ENCODE data around the gene DEPDC5.

Gene DEPDC5

GRCh38 chr22:31898926-31899325, 145.1 kb downstream of the DEPDC5 start:
- DNase-seq = no peak

- DNase-seq = no peak
These were observed 145.8 kb downstream of the DEPDC5 start for GRCh38 chr22:31899669-31900068.

GRCh38 chr22:31901388-31902137, 147.7 kb downstream of the DEPDC5 start:
- DNase-seq = no peak

GRCh38 chr22:31904651-31905050, 150.8 kb downstream of the DEPDC5 start:
- no peak for DNase-seq

- no peak for DNase-seq
These were observed 151.5 kb downstream of the DEPDC5 start for GRCh38 chr22:31905356-31905755.

GRCh38 chr22:31906086-31906485, 152.3 kb downstream of the DEPDC5 start:
- no peak for DNase-seq

GRCh38 chr22:31906569-31906968, 152.8 kb downstream of the DEPDC5 start:
- no peak for DNase-seq

GRCh38 chr22:31909977-31910376, 156.2 kb downstream of the DEPDC5 start:
- DNase-seq = no peak

- no peak for DNase-seq
These were observed 158.0 kb downstream of the DEPDC5 start for GRCh38 chr22:31911565-31912406.

GRCh38 chr22:31912407-31912743, 158.6 kb downstream of the DEPDC5 start:
- no peak for DNase-seq

GRCh38 chr22:31915586-31915985, 161.8 kb downstream of the DEPDC5 start:
- DNase-seq = no peak

- no peak for DNase-seq
These were observed 163.6 kb downstream of the DEPDC5 start for GRCh38 chr22:31917227-31917921.

- DNase-seq = no peak
These were observed 165.9 kb downstream of the DEPDC5 start for GRCh38 chr22:31919730-31920129.

- DNase-seq = no peak
These were observed 166.5 kb downstream of the DEPDC5 start for GRCh38 chr22:31920306-31920705.

GRCh38 chr22:31921106-31921505, 167.3 kb downstream of the DEPDC5 start:
- no peak for DNase-seq

GRCh38 chr22:31922534-31922933, 168.7 kb downstream of the DEPDC5 start:
- no peak for DNase-seq

- DNase-seq = no peak
These were observed 169.3 kb downstream of the DEPDC5 start for GRCh38 chr22:31923136-31923535.

- DNase-seq = no peak
These were observed 169.9 kb downstream of the DEPDC5 start for GRCh38 chr22:31923747-31924146.

- no peak for DNase-seq
These were observed 171.2 kb downstream of the DEPDC5 start for GRCh38 chr22:31925056-31925455.

- no peak for DNase-seq
These were observed 172.2 kb downstream of the DEPDC5 start for GRCh38 chr22:31926024-31926423.

GRCh38 chr22:31926969-31927368, 173.2 kb downstream of the DEPDC5 start:
- no peak for DNase-seq

GRCh38 chr22:31927562-31927961, 173.7 kb downstream of the DEPDC5 start:
- DNase-seq = no peak

- DNase-seq = no peak
These were observed 175.5 kb downstream of the DEPDC5 start for GRCh38 chr22:31929167-31929930.

Data from NCI-H2171 (cell line).